K562 (cell line): ENCODE results near the gene IQCN. TPM values are rescaled to one million over a fixed set of nuclear protein-coding genes. Genes with fewer than 3 reads are reported as not detected.

ENCODE experiments used
- BRF2 ChIP-seq: IDR thresholded peaks from 3 replicates; pipeline ENCODE4 v1.6.1; 2011; ENCODE audit warnings: borderline replicate concordance, mild to moderate bottlenecking; ENCODE audit not compliant: insufficient read length, insufficient read depth
- CEBPB ChIP-seq: fragments of 450-650 bp; IDR thresholded peaks from 2 replicates; pipeline ENCODE4 v1.6.1; 2016; ENCODE audit warnings: missing genetic modification characterization, missing compliant biosample characterization
- CHD2 ChIP-seq: IDR thresholded peaks from 2 replicates; pipeline ENCODE4 v1.6.1; 2011; ENCODE audit warnings: low read depth, low read length
- CHD7 ChIP-seq: fragments of 200-600 bp; sonication (generic); IDR thresholded peaks from one replicate; pipeline ENCODE4 v1.6.1; 2012; ENCODE audit warnings: mild to moderate bottlenecking, low read depth, low read length, inconsistent platforms
- GATA2 ChIP-seq: sonication (generic); formaldehyde crosslinking; IDR thresholded peaks from 2 replicates; pipeline ENCODE4 v1.4.0; 2020; ENCODE audit warnings: mild to moderate bottlenecking, missing genetic modification reagents
- KLF10 ChIP-seq: fragments of 250-450 bp; sonication (Bioruptor Pico); IDR thresholded peaks from 2 replicates; pipeline ENCODE4 v1.6.1; 2021; ENCODE audit warnings: matching md5 sums
- MAFK ChIP-seq: IDR thresholded peaks from 2 replicates; pipeline ENCODE4 v1.6.1; 2011; ENCODE audit warnings: low read length, improper control_type of control experiment
- NFATC3 ChIP-seq: fragments of 450-650 bp; IDR thresholded peaks from 2 replicates; pipeline ENCODE4 v1.6.1; 2017; ENCODE audit warnings: mild to moderate bottlenecking
- NFXL1 ChIP-seq: fragments of 450-650 bp; formaldehyde crosslinking; IDR thresholded peaks from 2 replicates; pipeline ENCODE4 v1.4.0; 2021; ENCODE audit warnings: mild to moderate bottlenecking
- PHF8 ChIP-seq: fragments of 200-600 bp; sonication (generic); IDR thresholded peaks from 2 replicates; pipeline ENCODE4 v1.6.1; 2012; ENCODE audit warnings: mixed run types, mild to moderate bottlenecking, inconsistent platforms, low read length, moderate library complexity, borderline replicate concordance
- SMAD3 ChIP-seq: fragments of 450-650 bp; formaldehyde crosslinking; conservative IDR thresholded peaks from 2 replicates; pipeline ENCODE4 v1.4.0; 2020; ENCODE audit warnings: mild to moderate bottlenecking
- XRCC4 ChIP-seq: IDR thresholded peaks from one replicate; pipeline ENCODE4 v1.6.1; 2011; ENCODE audit not compliant: insufficient read depth, insufficient read length; ENCODE audit errors: extremely low read depth
- ZNF239 ChIP-seq: fragments of 250-450 bp; sonication (Bioruptor Pico); IDR thresholded peaks from 2 replicates; pipeline ENCODE4 v1.4.0; 2020; ENCODE audit warnings: mild to moderate bottlenecking
- ZNF668 ChIP-seq: fragments of 250-450 bp; sonication (Bioruptor Pico); IDR thresholded peaks from 2 replicates; pipeline ENCODE4 v1.8.0; 2022; ENCODE audit warnings: mild to moderate bottlenecking, inconsistent platforms
- polyA plus RNA-seq, 8 experiments: library from polyadenylated mRNA; depleted of rRNA in 4 of 8; stranded (reverse) in 5 of 8; unstranded in 3 of 8; fragments of >200 nt; fragmentation: Nextera tagmentation in 2 of 8; fragmentation: Illumina TruSeq in 1 of 8; extraction: Ambion mirVana in 2 of 8; extraction: Trizol in 1 of 8; gene quantifications; 2 replicates each; pipeline versions ENCODE4 v1.2.1 to v1.2.3, GENCODE V29; 2011 to 2014; ENCODE audit warnings: inconsistent platforms in 1 of 8, missing spikeins in 1 of 8
- total RNA-seq, 7 experiments: library from RNA; depleted of rRNA in 6 of 7; stranded (reverse); fragments of >200 nt in 6 of 7; fragmentation: Illumina TruSeq in 2 of 7; extraction: Trizol in 2 of 7; gene quantifications; 2 replicates each; pipeline versions ENCODE4 v1.2.1 to v1.2.3, GENCODE V29; 2011 to 2021; ENCODE audit warnings: low replicate concordance in 1 of 7

IQCN gene
- total and polyA plus RNA-seq, 9 of the 15 experiments (the other 6 are each of a cell fraction or from before 2014, with no cell fraction given): 0.01 to 0.07 (median 0.04) TPM; not detected in 3

DNA sequence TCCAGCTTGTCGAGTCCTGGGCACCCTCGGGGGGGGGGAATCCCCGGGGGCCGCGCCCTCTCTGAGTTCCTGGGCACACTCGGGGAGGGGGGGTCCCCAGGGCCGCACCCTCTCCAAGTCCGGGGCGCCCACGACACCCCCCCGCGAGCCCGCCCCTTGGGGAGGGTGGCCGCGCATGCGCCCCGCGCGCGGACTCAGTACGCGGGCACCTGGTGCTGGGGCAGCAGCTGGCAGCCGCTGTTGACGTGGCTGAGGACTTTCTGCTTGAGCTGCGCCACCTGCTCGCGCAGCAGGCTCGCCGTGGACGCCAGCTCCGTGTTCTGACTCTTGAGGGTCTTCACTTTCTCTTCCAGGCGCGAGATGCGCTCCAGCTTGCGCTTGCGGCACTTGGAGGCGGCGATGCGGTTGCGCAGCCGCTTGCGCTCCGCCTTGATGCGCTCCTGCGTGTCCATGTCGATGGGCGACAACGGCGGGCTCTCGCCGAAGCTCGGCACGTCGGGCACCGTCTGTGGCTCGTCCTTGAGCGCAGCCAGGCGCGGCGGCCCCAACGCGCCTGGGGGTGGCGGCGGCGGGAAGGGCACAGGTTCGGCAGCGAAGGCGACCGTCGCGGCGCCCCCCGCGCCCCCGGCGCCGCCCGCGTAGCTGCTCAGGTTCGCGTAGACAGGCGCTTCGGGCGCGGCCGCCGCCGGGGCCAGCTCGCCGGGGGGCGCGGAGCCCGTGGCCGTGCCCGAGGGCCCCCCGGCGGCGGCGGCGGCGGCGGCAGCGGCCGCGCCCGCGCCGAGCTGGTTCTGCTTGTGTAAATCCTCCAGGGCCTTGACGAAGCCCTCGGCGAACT, 6.2 kb upstream of the IQCN start (continued):
- TF ChIP-seq CEBPB (tag) (no peak), PHF8 (peak; percentile 11; the same call in 1 of the 2 replicates), ZNF239 (CRISPR knock-in tag) (no peak), CHD7 (no peak), MAFK (no peak), CHD2 (no peak), NFATC3 (no peak), ZNF668 (CRISPR knock-in tag) (no peak), SMAD3 (CRISPR knock-in tag) (no peak), BRF2 (no peak), GATA2 (CRISPR knock-in tag) (no peak), KLF10 (CRISPR knock-in tag) (no peak), XRCC4 (no peak), NFXL1 (CRISPR knock-in tag) (no peak)
